Right lobe of liver (tissue), 6 donors: ENCODE measurements around the gene NYNRIN. TPM values are rescaled to one million over a fixed set of nuclear protein-coding genes. Genes with fewer than 3 reads are reported as not detected.
A peak's percentile ranks its signal among the peaks of the same experiment; 100 is the strongest.

ENCODE experiments used
- ATAC-seq, 4 donors: fragments of 200-7000 bp; cut with Tn5 transposase; one replicate each; pipeline ENCODE4 v1.9.1; 2020; ENCODE audit warnings: mild to moderate bottlenecking in 4 of 4, moderate library complexity in 4 of 4
- DNase-seq, 3 donors: peaks; one replicate each; pipeline ENCODE4 v3.0.0-alpha.2; 2020
- H3K27ac ChIP-seq, 3 donors: fragments of 200-600 bp; one replicate each; pipeline ENCODE4 v1.8.0; 2022
- H3K27me3 ChIP-seq, 2 donors: fragments of 200-600 bp; one replicate each; pipeline ENCODE4 v1.8.0; 2022
- H3K36me3 ChIP-seq, 4 donors: fragments of 200-600 bp; sonication (generic) in 1 of 4; one replicate each; pipeline versions ENCODE4 v1.5.1 to v1.8.0; 2017 to 2022; ENCODE audit warnings: control low read depth in 1 of 4
- H3K4me1 ChIP-seq, 4 donors: fragments of 200-600 bp; sonication (generic) in 1 of 4; one replicate each; pipeline versions ENCODE4 v1.5.1 to v1.8.0; 2017 to 2022; ENCODE audit warnings: control low read depth in 1 of 4
- H3K4me3 ChIP-seq, 3 donors: fragments of 200-600 bp; one replicate each; pipeline ENCODE4 v1.8.0; 2022
- H3K9me3 ChIP-seq, 4 donors: fragments of 200-600 bp; sonication (generic) in 1 of 4; one replicate each; pipeline versions ENCODE4 v1.5.1 to v1.8.0; 2017 to 2022; ENCODE audit warnings: control low read depth in 1 of 4
- POLR2A ChIP-seq: fragments of 450-650 bp; IDR thresholded peaks from one replicate; pipeline ENCODE4 v1.6.1; 2017; ENCODE audit warnings: antibody characterized with exemption, mild to moderate bottlenecking
- WGBS: methylation state at CpG from one replicate; pipeline ENCODE4 v1.1.6; 2018; ENCODE audit warnings: low coverage, low lambda C conversion rate; ENCODE audit not compliant: insufficient coverage; ENCODE audit errors: missing lambda C conversion rate; 5-methylcytosine and 5-hydroxymethylcytosine counted together
- intact Hi-C, 2 donors: fragments of 100-400 bp; cut with DNase I; formaldehyde crosslinking; loops; one replicate each; pipeline versions ENCODE4 v1.11.2 to v1.14.1; 2022
- total RNA-seq, 6 experiments: library from RNA; depleted of rRNA in 2 of 6; stranded (reverse); fragments of >200 nt in 2 of 6; fragmentation: NEBNext Ultra II Directional in 3 of 6; extraction: Animal tissue kit (Norgen Biotek cat#: 25700) in 3 of 6; gene quantifications; one replicate each; pipeline versions ENCODE4 v1.1.0 to v1.2.4, GENCODE V29; 2016 to 2023
- TF ChIP-seq, protein P1 (sequence below), 4 donors: fragments of 200-600 bp in 3 of 4; fragments of 450-650 bp in 1 of 4; IDR thresholded peaks; one replicate each; pipeline versions ENCODE4 v1.5.1 to v1.8.0; 2016 to 2022; ENCODE audit warnings: antibody characterized with exemption in 4 of 4, mild to moderate bottlenecking in 2 of 4
- donor health status: DM: no; HTN: yes; CAD: no.
- donor health status: DM: no; HTN: no; CAD: no.
- donor health status: DM: no; HTN: no; CAD: no.
- donor health status: DM: no; HTN: yes; CAD: no.
- donor health status: DM: no; HTN: yes; CAD: no.

Gene NYNRIN
- total RNA-seq, 6 experiments from 2014 or later = 1.8 to 6.1 (median 2.7) TPM

DNA sequence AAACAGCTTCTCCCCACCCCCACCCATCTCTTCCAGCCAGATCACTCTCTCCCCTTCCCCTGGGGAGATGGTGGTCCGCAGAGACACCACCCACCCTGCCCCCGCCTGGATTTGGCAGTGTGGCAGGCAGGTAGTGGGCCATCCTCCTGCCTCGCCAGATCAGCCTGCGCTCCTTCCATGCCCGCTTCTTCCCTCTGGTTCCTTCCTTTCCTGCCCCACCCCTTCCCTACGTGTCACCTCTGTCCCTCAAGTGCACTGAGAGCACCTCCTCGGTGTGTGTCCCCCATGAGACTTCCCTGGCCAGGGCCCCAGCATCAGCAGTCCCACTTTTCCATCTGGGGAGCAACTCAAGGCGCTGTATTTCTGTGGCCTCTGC is 632 bp downstream of the NYNRIN start:
- peaks cover 0 to 24% (median 0%) of the 10 kb centered on the region in 4 donors for H3K4me1 ChIP-seq
- 17% methylated on average over 6 of the region's 8 CpGs for WGBS
- no peaks in the 10 kb centered on the region for H3K27me3 ChIP-seq
- intact Hi-C loops = no loop called here
- peak overlapping the region; percentile 59 to 62 (median 61) for H3K4me3 ChIP-seq
- H3K27ac ChIP-seq = peak overlapping the region; percentile 27 to 52 (median 50)
- no peaks in the 10 kb centered on the region for H3K9me3 ChIP-seq
- peak in 3 of 4 donors; percentile 4 to 10 (median 6) for ATAC-seq
- no peaks in the 10 kb centered on the region for H3K36me3 ChIP-seq
- DNase-seq = no peak
- TF ChIP-seq, protein P1, sequence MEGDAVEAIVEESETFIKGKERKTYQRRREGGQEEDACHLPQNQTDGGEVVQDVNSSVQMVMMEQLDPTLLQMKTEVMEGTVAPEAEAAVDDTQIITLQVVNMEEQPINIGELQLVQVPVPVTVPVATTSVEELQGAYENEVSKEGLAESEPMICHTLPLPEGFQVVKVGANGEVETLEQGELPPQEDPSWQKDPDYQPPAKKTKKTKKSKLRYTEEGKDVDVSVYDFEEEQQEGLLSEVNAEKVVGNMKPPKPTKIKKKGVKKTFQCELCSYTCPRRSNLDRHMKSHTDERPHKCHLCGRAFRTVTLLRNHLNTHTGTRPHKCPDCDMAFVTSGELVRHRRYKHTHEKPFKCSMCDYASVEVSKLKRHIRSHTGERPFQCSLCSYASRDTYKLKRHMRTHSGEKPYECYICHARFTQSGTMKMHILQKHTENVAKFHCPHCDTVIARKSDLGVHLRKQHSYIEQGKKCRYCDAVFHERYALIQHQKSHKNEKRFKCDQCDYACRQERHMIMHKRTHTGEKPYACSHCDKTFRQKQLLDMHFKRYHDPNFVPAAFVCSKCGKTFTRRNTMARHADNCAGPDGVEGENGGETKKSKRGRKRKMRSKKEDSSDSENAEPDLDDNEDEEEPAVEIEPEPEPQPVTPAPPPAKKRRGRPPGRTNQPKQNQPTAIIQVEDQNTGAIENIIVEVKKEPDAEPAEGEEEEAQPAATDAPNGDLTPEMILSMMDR (IDR thresholded peaks at IDR 0.05) = no peak
- no peak for TF ChIP-seq POLR2A

DNA sequence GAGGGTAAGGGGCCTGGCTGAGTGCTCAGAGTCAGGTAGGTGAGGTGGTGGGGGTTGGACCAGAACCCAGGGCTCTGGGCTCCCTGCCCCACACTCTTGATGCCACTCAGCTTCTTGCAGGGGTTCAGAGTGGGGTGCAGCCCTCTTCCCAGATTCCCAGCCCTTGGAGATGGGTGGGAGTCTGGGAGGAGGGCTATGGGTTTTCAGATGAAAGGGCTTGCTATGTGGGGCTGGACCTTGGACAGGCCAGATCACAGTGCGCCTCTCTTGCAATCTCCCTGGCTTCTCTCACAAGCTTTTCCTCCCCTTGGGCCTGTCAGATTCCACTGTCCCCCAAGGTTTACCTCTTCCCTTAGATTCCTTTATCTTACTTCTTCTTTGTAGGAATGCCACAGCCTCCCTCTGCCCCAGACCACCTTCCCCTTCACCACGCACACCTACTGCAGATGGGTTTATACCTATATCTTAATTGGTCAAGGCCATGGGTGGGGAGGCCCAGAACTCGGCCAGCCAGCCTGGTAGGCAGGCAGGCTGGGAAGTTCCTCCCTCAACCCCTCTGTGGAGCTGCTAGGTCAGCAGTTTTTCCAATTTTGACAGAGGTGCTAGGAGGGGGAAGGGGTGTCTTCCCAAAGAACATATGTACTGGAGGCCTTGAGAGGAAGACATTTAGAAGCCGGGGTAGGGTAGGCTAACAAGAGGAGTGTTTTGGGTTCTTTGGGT is 1.4 kb downstream of the NYNRIN start:
- Histone ChIP-seq H3K36me3 (no peaks in the 10 kb centered on the region), H3K27ac (peak overlapping the region in 1 of 3 donors; percentile 50), H3K9me3 (no peaks in the 10 kb centered on the region), H3K27me3 (no peaks in the 10 kb centered on the region), H3K4me3 (peak overlapping the region in 2 of 3 donors; percentile 59 to 61), H3K4me1 (peaks cover 0 to 24% (median 0%) of the 10 kb centered on the region in 4 donors)
- DNase-seq = no peak
- intact Hi-C loops = no loop called here
- peak in 3 of 4 donors; percentile 22 to 51 (median 49) for ATAC-seq
- 32% methylated on average over 4 of the region's 4 CpGs for WGBS
- TF ChIP-seq, protein P1 (IDR thresholded peaks at IDR 0.05) = no peak
- no peak for TF ChIP-seq POLR2A

DNA sequence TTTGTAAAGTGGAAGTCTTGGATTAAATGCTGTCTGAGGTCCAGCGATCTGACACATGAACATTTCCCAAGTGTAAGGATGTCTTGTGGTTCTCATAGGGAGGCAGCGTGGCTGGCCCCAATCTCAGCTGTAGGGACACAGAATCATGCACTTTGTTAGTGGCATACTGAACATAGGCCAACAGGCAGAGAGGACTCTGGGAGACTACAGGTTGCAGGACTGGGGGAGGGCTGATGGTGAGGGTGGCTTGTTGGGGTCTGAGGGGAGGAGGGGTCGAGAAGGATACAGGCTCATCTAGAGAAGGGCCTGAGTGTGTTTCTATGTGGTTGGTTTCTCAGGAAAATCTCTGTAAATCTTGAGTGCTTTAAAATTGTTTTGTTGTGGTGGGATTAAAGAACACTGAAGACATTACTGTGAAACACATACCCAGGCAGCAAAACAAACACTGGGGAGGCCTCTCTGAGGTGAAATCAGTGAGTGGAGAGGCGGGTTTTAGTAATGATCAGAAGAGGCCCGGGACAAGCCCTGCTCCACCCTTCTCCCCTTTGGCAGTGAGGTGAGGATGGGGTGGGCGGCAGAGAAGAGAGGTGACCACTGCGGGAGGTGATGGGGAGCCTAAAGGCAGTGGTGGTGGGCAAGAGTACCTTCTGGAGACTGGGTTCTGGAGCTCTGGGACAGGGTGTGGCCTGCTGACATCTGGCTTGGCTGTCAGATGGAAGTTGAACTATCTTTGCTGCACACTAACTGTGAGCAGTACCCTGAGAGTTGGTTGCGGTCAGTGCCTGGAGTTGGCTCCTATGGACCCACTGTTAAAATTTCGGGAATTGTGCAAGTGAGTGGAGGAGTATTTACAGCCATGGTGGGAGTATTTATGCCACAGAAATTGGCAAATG is 3.3 kb downstream of the NYNRIN start:
- H3K4me1 ChIP-seq = peaks cover 0 to 24% (median 0%) of the 10 kb centered on the region in 4 donors
- H3K27ac ChIP-seq = no peak overlapping the region
- no peaks in the 10 kb centered on the region for H3K36me3 ChIP-seq
- ATAC-seq (peak; percentile 37 to 45 (median 42)), DNase-seq (no peak)
- no peak for TF ChIP-seq POLR2A
- TF ChIP-seq, protein P1 (IDR thresholded peaks at IDR 0.05) = no peak
- intact Hi-C loops = no loop called here
- 28% methylated on average over 7 of the region's 9 CpGs for WGBS
- H3K4me3 ChIP-seq = no peak overlapping the region
- H3K27me3 ChIP-seq = no peaks in the 10 kb centered on the region
- H3K9me3 ChIP-seq = no peaks in the 10 kb centered on the region

DNA sequence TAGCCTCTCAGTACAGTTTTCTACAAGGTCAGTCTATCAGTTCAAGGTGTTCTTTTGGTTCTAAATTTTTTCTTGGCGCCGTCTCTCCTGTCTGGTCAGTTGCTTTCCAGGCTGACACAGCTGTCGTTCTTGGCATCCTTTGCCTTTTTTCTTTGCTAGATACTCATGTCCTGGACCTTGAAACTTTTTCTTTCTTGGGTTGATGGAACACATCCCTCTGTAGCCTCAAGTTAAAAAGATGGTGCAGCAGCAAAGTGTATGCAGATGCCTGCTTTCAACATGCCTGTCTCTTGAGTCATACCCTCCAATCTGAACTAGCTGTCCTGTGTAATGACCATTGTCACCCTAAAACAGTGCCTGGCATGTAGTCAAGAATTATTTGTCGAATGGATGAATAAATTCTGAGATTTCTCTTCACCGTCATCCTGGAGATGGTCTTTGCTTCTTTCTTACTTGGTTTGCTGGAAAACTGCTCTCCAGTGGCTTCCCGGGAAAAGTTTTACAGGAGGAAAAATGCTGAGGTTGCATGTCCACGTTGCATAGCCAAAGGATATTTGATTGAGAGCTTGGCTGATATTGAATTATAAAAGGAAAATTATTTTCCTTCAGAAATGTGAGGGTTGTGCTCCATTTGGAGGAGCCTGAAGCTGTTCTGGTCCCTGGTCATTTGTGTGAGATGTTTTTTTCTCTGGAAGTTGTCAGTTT is 4.6 kb downstream of the NYNRIN start:
- no peak for ATAC-seq
- Histone ChIP-seq H3K27ac (no peak overlapping the region), H3K27me3 (no peaks in the 10 kb centered on the region), H3K4me1 (peaks cover 0 to 24% (median 0%) of the 10 kb centered on the region in 4 donors), H3K4me3 (no peak overlapping the region), H3K36me3 (no peaks in the 10 kb centered on the region), H3K9me3 (no peaks in the 10 kb centered on the region)
- intact Hi-C loops = no loop called here
- TF ChIP-seq, protein P1 (IDR thresholded peaks at IDR 0.05) = no peak
- TF ChIP-seq POLR2A = no peak
- 46% methylated on average over 7 of the region's 7 CpGs for WGBS
- no peak for DNase-seq
